HG02884 (cell line): ENCODE results near the gene KRT9.
"Not testable (repeated sequence)": the region's sequence is repeated elsewhere in the genome, so short reads cannot be mapped to it uniquely, and the experiment has no call there.

Experiments
- ATAC-seq: cut with Tn5 transposase; IDR thresholded peaks from one replicate; pipeline ENCODE4 v1.9.1; 2021; ENCODE audit warnings: mild to moderate bottlenecking, moderate library complexity; ENCODE audit not compliant: unreplicated experiment

KRT9 gene

DNA sequence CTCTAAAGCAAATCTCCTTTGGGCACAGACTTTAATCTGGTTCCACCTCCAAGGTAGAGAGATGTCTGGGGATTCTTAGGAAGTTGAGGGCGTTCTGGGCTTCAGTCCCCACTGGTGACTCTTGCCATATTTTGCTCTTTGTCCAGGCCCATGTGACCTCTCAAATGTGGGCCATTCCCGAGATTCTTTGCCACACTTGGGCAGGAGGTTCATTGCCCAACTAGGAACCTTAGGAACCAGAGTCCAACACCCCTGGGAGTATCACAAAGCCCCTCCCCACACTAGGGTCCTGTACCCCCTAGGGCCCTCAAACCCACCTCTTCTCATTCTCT, 8.4 kb upstream of the KRT9 start:
- ATAC-seq = no peak

DNA sequence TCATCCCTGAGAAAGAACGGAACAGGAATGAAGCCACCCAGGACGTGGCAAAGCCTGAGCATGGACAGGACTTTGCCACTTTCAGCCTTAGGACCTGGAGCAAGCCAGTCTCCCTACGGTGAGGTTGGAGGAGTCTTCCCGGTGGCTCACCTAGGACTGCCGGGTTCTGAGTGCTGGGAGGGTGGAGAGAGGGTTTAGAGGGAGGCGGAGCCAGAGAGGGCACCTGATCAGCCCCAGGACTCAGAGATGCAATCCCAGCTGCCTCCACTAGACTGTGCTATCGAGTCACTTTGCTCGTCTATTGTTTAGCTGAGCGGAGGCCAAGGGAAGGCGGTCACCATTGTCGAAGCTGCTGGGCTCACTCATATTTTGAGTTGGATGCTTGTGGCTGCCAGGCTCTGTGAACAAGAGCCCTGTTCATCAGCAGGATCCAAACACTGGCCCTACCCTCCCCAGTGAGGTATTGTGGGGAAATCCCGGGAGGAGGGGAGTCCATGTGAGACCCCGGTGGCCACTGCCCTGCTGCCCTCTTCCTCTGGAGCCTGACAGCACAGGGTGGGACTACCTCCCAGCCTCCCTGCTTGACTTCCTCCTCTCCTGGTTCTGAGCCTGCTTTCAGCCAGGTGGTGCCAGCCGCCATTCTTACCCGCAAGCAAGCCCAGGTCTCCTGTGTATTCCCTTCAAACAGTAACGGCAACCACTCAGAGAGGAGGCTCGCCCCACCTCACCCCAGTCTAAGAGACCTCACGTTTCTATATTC, 7.8 kb upstream of the KRT9 start:
- peak; percentile 57 for ATAC-seq

DNA sequence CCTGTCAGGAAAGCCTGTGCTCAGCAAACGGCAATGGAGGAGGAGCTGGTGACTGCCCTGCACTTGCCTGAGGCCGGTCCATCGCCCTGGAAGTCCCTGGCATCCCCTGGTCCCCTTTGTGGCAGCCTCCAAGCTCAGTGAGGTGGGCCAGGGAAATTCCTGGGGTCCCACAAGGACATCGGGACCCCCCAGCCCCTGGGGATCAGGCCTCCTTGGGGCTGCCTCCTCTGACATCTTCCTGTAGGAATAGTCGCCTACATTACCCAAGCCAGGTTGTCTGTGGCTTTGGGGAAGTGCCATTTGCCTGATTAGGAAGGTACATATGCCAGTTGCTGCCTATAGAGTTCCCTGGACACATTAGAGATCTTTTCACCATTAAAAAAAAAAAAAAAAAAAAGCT, 7.1 kb upstream of the KRT9 start:
- no peak for ATAC-seq

DNA sequence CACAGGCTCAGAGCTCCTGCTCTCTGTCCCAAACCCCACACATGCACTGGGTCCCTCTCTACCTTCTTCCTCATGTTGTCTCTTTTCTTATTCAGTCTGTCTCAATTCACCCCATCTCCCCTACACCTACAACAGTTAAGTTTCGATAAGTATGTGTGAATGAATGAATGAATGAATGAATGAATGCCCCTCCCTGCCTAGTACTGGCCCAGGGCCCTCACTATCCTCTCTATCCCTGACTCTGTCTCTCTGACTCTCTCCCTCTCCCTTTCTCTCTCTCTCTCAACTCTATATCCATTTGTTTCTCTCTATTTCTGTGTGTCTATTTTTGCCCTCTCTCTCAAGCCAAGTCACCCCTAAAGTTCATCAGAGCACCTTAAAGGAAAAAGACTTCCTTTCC, 6.7 kb upstream of the KRT9 start:
- no peak for ATAC-seq

DNA sequence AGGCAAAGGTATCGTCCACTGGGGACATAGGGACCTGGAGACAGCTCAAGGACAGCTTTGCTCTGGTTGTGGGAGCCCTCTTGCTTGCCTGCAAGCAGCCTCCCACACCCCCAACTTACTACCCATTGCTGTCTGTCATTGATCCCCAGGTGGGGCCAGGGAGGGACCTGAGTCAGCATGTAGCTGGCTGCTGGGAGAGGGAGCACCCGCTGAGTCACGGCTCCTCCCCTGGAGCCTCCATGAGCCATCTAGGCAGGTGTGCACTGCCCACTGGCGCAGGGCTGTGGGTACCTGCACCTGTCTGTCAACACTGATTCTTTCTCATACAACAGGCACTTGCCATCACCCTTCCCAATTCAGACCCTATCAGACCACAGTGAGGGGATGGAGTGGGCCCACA, 4.9 kb upstream of the KRT9 start:
- ATAC-seq = not testable (repeated sequence)

DNA sequence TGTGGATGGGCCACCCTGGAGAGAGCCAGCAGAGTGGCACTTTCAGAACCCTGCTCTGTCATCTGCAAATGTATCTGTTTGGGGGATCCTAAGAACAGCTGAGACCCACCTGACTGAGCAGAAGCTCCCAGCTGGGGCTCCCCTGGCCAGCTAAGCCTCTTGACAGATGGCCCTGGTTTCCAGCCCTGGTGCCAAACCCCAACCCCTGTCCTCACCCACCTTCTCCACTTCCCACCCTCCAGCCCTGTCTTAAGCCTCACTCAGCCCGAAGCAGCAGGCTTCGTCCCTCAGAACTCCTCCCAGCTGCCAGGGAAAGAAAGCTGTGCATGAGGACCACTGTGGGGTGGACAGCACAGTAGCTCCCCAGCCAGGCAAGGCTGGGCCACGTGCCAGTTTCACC, 3.5 kb upstream of the KRT9 start:
- ATAC-seq = no peak

DNA sequence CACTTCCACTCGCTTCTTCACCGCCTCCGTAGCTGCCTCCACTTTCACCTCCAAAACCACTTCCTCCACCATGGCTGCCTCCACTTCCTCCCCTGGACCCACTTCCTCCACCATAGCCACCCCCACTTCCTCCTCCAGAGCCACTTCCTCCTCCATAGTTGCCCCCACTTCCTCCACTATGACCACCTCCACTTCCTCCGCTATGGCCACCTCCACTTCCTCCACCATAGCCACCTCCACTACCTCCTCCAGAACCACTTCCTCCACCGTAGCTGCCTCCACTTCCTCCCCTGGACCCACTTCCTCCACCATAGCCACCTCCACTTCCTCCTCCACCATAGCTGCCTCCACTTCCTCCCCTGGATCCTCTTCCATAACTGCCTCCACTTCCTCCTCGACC, 4.5 kb downstream of the KRT9 start:
- no peak for ATAC-seq

DNA sequence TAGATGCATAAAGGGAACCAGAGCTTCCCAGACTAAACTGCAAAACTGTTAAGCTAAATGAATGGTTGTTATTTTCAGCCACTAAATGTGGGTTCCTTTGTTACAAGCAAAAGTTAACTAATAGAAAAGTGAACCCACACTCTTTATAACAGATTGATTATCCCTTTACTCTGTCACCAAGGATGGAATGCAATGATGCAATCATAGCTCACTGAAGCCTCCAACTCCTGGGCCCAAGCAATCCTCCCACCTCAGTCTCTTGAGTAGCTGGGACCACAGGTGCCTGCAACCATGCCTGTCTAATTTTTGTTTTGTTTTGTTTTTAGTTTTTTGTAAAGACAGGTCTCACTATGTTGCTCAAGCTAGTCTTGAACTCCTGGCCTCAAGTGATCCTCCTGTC, 6.5 kb downstream of the KRT9 start:
- ATAC-seq = no peak

DNA sequence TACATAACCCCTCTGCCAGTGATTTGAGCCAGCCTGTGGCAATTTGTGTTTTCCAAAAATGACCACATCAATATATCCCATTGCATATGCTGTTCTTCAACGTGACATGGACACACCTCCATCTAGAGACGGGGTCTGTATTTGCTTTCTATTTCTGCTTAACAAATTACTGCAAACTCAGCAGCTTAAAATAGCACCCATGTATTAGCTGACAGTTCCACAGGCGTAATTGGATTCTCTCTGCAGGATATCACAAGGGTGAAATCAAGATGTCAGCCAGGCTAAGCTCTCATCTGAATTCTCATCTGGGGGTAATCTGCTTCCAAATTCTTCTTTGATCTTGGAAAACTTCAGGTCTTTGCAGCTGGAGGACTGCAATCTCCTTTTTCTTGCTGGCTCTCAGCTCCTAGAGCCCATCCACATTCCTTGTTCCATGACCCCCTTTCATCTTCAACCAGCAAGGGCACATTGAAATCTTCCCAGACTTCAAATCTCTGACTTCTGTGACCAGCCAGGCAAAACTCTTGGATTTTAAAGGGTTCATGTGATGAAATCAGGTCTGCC, 8.2 kb downstream of the KRT9 start:
- no peak for ATAC-seq

DNA sequence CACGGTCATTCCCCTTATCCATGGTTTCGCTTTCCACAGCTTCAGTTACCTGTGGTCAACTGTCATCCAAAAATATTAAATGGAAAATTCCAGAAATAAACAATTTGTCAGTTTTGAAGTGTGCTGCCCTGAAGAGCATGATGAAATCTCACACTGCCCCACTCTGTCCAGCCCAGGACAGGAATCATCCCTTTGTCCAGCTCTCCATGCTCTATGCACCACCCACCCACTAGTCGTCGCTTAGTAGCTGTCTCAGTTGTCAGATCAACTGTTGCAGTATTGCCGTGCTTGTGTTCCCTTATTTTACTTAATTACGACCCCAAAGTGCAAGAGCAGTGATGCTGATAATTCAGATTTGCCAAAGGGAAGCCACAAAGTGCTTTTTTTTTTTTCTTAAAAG, 10.3 kb downstream of the KRT9 start:
- no peak for ATAC-seq

DNA sequence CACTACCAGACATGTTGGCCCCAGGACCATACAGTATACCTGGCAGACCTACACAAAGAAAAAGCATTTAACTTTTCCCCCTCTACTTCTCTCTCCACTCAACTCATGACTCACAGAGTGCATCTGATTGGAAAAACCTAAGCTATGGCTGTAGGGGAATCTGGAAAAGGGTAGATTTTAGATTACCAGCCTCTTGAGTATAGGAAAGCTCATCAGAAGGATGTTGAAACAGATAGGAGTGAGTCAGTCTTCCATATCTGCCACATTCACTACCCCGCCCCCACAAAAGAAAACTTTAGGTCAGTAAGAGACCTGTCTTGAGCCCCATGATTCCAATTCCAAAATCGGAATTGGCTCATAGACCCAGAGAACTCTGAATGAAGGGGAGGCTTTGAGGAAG, 12.3 kb downstream of the KRT9 start:
- ATAC-seq = no peak

DNA sequence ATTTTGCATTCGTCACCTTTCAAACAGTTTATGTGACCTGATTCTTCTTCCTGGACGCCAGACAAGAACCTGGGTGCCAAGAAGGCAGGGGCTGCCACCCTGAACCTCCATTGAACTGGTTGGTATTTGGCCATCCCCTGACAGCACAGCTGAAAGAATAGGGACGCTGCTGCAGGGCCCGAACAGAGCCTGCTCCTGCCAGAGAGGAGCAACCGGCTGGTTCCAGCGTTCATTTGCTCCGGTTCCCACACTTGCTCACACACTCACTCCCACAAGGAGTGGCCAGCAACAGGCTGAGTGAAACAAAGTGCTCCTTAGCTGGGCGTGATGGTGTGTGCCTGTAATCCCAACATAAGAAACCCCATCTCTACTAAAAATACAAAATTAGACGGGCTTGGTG, 14.9 kb downstream of the KRT9 start:
- ATAC-seq = no peak

DNA sequence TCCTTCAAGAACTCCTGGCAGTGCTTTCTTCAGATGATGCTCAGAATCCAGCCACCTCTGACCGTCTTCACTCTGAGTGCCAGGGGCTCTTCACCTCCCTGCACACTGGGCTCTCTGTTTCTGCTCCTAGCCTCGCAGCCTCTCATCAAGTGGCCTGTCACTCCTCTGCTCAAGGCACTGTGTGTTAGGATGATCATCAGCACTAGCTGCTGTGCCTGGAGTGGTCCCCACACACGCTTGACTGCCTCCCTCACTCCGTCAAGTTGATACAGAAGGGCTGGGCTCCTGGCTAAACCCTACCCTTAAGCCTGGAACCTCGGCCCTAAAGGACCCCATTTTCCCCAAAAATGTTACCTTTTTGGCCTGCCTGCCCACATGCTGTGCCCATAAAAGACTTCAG, 15.6 kb downstream of the KRT9 start:
- ATAC-seq = no peak

DNA sequence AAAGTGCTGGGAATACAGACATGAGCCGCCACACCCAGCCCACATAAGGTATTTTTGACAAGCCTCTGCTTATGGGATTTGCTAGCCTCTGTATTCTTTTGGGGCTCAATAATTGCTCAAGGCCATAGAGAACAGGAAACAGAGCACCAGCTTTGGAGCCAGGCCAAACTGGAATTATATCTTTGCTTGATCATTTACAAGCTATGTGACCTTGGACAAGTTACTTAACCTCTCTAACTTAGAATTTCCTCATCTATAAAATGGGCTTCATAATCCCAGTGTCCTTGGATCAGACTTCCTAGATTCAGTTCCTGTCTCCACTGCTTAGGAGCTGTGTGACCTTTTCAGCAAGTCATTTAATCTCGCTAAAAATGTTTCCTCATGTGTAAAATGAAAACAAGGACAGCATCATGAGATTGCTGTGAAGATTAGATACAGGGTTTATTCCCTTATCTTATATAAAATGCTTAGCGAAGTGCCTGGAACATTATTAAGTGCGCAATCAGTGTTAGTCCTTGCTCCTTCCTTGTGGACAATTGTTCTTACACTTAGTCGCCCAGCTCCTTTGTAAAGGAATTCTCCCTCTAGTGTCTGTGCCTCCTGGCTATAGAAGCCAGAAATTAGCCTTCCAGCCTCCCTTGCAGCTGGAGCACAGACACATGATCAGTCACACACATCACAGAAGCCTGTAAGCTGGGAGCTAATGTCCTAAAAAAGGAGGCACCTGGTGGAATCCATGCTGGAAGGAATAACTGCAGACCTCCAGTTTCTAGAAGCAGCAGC, 16.6 kb downstream of the KRT9 start:
- ATAC-seq = no peak

DNA sequence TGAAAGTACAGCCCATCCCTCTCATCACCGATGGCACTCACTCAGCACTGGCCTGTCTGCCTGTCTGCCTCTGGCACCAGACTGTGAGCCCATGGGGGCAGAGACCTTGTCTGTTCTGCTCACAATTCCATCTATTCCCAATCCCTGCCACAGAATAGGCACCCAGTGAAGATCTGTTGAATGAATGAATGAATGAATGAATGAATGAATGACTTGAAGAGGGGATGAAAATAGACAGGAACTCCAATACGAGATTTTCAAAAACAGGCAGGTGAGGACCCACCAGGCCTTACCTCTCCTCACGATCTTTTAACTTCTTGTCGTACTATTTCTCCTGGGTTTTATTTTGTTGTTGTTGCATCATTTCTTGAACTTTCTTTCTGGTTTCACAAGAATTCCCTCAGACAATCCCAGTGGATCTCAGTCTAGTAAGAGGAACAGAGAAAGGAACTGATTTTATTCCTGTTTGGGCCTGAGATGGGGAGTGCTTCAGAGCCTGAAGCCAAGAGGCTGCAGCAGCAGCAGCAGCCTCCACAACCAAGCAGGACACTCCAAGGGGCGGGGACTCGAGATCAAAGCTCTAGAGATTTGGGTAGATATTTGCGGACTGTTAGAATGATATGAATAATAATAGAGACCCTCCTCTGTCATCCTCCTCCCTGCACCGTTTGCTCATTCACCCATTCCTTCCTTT, 17.7 kb downstream of the KRT9 start:
- ATAC-seq = no peak

DNA sequence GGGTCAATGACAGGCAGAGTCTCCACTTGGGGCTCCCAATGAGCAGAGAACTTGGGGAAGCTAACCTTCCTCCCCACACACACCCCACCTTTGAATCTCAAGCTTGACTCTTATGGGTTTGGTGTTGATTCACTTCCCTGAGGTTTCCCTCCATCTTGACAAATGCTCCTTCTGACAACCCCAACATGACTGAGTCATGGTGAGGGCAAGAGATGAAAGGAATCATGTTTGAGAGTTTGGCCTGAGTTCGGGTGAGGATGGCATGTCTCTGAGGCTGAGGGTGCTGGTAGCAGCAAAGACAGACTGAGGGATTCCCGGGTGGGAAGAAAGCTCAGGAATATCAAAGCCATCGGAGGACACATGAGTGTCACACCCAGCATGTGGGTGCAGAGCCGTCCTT, 18.7 kb downstream of the KRT9 start:
- no peak for ATAC-seq

DNA sequence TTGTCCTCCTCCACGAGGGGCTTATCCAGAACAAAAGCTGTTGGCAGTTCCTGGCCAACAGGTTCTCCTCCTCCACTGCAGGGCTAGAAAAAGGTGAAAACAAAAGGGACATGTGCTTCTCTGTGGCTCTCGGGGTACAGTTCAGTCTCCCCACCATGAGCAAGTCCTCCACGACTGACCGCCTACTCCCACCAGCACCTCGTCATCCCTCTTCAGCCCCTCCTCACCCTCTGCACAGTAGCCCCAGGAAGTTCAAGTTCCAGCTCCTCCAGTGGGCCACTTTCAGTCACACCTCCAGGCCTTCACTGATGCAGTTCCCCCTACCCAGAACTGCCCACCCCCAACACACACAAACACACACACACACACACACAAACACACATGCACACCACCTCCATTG, 19.4 kb downstream of the KRT9 start:
- no peak for ATAC-seq

DNA sequence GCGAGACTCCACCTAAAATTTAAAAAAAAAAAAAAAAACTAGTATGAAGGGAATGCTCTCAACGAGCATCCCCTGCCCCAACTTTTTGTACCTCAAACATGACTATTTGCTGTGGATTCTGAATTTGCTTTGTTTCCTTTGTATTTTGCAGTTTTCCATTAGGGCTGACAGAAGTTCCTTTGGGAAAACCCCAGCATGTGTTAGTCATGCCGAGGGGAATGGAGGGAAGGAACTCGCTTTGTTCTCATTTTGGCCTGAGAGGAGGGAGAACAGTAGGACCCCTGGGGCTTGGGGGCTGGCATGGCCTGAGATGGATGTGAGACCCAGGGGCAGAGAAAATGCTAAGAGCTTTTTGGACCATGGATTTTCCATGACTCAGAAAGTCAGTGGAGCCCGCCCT, 20.5 kb downstream of the KRT9 start:
- ATAC-seq = no peak

DNA sequence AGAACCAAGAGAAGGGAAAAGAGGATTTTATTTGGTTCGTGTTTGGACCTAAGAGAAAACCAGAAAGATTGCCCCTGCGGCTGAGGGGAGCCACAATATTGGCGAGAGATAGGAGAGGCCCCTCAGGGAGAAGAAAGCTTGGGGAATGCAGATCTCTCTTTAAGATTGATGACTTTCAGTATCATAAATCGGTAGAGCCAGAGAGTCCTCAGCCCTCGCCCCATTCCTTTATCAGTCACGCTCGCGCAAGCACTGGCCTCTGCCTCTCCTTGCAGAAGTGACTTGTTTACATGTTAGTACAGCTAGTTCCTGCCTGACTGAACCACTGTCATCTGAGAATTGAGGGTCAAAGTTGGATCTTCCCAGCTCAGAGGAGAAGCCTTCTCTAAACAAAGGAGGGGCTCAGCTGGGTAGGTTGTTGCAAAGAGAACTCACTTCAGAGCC, 22.2 kb downstream of the KRT9 start:
- ATAC-seq = no peak

DNA sequence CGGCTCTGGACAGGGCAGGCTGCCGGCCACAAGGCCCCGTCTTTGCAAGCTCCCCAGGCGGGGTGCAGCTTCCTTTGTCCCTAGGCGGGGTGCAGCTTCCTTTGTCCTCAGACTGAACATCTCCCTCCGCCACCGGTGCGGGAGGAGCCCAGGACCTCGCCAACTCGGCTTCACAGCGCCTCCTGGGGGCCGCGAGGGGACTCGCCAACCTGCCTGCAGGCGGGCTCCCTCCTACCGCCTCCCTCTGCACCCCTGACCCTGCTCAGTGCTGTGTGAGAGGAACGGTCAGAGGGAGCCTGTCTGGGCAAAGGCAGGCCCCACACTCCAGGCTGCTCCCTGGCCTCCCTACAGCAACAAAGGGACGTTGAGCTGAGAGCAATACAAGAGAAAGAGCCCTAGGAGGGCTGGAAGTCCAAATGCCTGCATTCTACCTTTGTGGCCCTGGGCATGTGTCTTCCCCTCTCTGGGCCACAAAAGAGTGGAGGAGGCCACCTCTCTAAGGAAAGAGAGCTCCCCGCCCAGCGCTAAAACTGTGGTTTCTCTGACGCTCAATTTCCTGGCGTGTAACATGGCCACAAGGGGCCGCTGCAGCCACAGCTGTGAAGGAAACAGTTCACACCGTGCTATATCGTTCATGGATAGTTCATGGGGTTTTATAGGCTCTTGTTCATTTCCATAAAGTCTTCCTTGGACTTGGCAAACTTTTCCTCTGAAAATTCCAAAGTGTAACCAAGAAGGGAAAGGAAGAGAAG, 22.8 kb downstream of the KRT9 start:
- no peak for ATAC-seq
